H1 (cell line): ENCODE data around the gene CYTL1. TPM values are rescaled to one million over a fixed set of nuclear protein-coding genes. Genes with fewer than 3 reads are reported as not detected.

Experiments used
- BRCA1 ChIP-seq: IDR thresholded peaks from 2 replicates; pipeline ENCODE4 v1.6.1; 2012; ENCODE audit warnings: low read depth, low read length, improper control_type of control experiment
- CHD1 ChIP-seq: IDR thresholded peaks from 2 replicates; pipeline ENCODE4 v1.6.1; 2012; ENCODE audit warnings: low read depth, low read length, improper control_type of control experiment
- CHD2 ChIP-seq: IDR thresholded peaks from 2 replicates; pipeline ENCODE4 v1.6.1; 2012; ENCODE audit warnings: low read length, improper control_type of control experiment
- EZH2 ChIP-seq: fragments of 200-600 bp; sonication (generic); IDR thresholded peaks from 2 replicates; pipeline ENCODE4 v1.7.1; 2012; ENCODE audit warnings: low read depth, mild to moderate bottlenecking, moderate library complexity, low read length, inconsistent platforms; ENCODE audit not compliant: severe bottlenecking
- GABPA ChIP-seq: IDR thresholded peaks from 2 replicates; pipeline ENCODE4 v1.6.1; 2011; ENCODE audit warnings: mild to moderate bottlenecking, low read length, moderate library complexity, borderline replicate concordance; ENCODE audit not compliant: insufficient read depth
- JUND ChIP-seq: IDR thresholded peaks from 2 replicates; pipeline ENCODE4 v1.6.1; 2011; ENCODE audit warnings: mild to moderate bottlenecking, improper control_type of control experiment, low read length
- KDM1A ChIP-seq: fragments of 200-600, 300-600 bp; sonication (generic); IDR thresholded peaks from 2 replicates; pipeline ENCODE4 v1.7.1; 2016; ENCODE audit warnings: mild to moderate bottlenecking, low read length, borderline replicate concordance
- KDM4A ChIP-seq: IDR thresholded peaks from one replicate; pipeline ENCODE4 v1.7.1; 2012; ENCODE audit warnings: low read depth, mild to moderate bottlenecking, moderate library complexity, low read length, inconsistent platforms; ENCODE audit not compliant: severe bottlenecking
- MAFK ChIP-seq: IDR thresholded peaks from 2 replicates; pipeline ENCODE4 v1.6.1; 2012; ENCODE audit warnings: low read depth, mild to moderate bottlenecking, improper control_type of control experiment, low read length
- RAD21 ChIP-seq, 2 experiments: IDR thresholded peaks in 1 of 2; conservative IDR thresholded peaks in 1 of 2; 2 replicates each; pipeline ENCODE4 v1.6.1; 2011; ENCODE audit warnings: low read depth in 2 of 2, low read length in 2 of 2, improper control_type of control experiment in 1 of 2, inconsistent platforms in 1 of 2, mild to moderate bottlenecking in 1 of 2, moderate library complexity in 1 of 2
- RNF2 ChIP-seq: fragments of 200-900, 300-1000 bp; sonication (generic); IDR thresholded peaks from 2 replicates; pipeline ENCODE4 v1.7.1; 2016; ENCODE audit warnings: borderline replicate concordance, low read depth, mild to moderate bottlenecking, antibody characterized with exemption, low read length; ENCODE audit not compliant: poor library complexity, severe bottlenecking; ENCODE audit errors: missing control alignments
- SRF ChIP-seq: IDR thresholded peaks from 2 replicates; pipeline ENCODE4 v1.6.1; 2011; ENCODE audit warnings: mild to moderate bottlenecking, low read depth, low read length, moderate library complexity
- SUZ12 ChIP-seq: fragments of 200-600 bp; sonication (generic); IDR thresholded peaks from 2 replicates; pipeline ENCODE4 v1.6.1; 2012; ENCODE audit warnings: mild to moderate bottlenecking, inconsistent platforms, low read length, moderate library complexity, mixed read lengths
- TBP ChIP-seq: IDR thresholded peaks from 2 replicates; pipeline ENCODE4 v1.6.1; 2011; ENCODE audit warnings: low read depth, low read length, improper control_type of control experiment
- YY1 ChIP-seq: IDR thresholded peaks from 2 replicates; pipeline ENCODE4 v1.6.1; 2011; ENCODE audit warnings: low read depth, mild to moderate bottlenecking, low read length
- polyA plus RNA-seq, 7 experiments: library from polyadenylated mRNA; depleted of rRNA in 3 of 7; stranded (reverse) in 5 of 7; unstranded in 2 of 7; fragments of >200 nt in 5 of 7; fragments of 200-250 nt in 2 of 7; gene quantifications; 1 replicate in 5 of 7; 2 replicates in 1 of 7; 4 replicates in 1 of 7; pipeline versions ENCODE4 v1.2.1 to v1.2.3, GENCODE V29; 2011 to 2013; ENCODE audit warnings: missing spikeins in 2 of 7, mixed read lengths in 2 of 7
- total RNA-seq: library from RNA; stranded (reverse); fragmentation: NEBNext Ultra II Directional; extraction: Animal tissue kit (Norgen Biotek cat#: 25700); gene quantifications from 2 replicates; pipeline ENCODE4 v1.2.1, GENCODE V29; 2021
- TF ChIP-seq, protein P1 (sequence below): IDR thresholded peaks from 2 replicates; pipeline ENCODE4 v1.6.1; 2012; ENCODE audit warnings: inconsistent platforms
- TF ChIP-seq, protein P2 (sequence below): IDR thresholded peaks from 2 replicates; pipeline ENCODE4 v1.6.1; 2012; ENCODE audit warnings: inconsistent platforms
- TF ChIP-seq, protein P3 (sequence below): IDR thresholded peaks from 2 replicates; pipeline ENCODE4 v1.6.1; 2012; ENCODE audit warnings: low read length, inconsistent platforms
- TF ChIP-seq, protein P4 (sequence below): IDR thresholded peaks from 2 replicates; pipeline ENCODE4 v1.6.1; 2011; ENCODE audit warnings: low read depth, mild to moderate bottlenecking, low read length; ENCODE audit not compliant: insufficient read depth

CYTL1 gene
- total and polyA plus RNA-seq, 2 of the 8 experiments (the other 6 are each of a cell fraction or from before 2014, with no cell fraction given) = 8.6 to 9.8 TPM

DNA sequence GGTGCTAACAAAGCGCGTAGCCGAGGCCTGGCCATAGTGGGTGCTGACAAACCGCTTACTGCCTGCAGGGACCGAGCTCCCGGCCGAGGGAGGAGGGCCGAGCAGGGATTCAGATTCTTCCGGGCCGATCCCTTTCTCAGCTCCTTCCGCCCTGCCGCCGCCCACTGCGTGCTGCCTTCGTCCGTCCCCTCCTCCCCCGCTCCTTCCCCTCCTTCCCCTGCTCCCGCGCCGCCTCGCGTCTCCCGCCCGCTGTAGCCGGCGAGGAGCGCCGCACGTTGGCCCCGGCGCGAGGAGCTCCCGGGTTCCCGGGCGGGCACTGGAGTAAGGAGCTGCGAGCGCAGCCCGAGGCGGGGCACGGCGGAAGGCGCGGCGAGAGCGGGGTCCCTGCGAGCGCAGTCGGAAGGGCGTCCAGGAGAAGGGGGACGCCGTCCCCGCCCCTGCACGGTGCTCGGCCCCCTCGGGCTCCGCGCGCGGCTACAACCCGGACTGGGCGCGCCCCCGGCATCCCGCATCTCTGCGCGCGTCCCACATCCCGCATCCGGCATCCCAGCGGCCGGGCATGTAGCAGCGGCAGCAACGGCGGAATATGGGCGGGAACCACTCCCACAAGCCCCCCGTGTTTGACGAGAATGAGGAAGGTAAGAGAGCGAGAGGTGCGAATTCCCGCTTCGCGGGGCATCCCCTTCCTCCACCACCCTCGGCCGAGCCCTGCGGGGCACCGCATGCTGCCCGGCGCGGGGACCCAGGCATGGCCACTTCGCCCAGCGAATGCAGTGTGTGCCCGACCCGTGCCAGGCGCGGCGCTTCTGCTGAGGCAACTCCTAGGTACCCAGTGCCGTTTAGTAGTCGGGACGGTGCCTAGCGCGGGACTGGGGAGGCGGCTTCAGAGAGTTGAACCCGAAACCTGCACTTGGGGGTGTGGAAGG lies 32.3 kb upstream of the CYTL1 start, which contains the start of gene STK32B (continued):
- TF ChIP-seq, protein P1, sequence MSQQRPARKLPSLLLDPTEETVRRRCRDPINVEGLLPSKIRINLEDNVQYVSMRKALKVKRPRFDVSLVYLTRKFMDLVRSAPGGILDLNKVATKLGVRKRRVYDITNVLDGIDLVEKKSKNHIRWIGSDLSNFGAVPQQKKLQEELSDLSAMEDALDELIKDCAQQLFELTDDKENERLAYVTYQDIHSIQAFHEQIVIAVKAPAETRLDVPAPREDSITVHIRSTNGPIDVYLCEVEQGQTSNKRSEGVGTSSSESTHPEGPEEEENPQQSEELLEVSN = peak; percentile 92
- TF ChIP-seq TBP (no peak), SRF (no peak), RNF2 (no peak), KDM4A (peak; percentile 89), KDM1A (no peak), GABPA (no peak), CHD2 (no peak), BRCA1 (no peak), JUND (no peak), CHD1 (no peak), RAD21 (IDR thresholded peaks at IDR 0.05 in 1 of 2, conservative IDR thresholded peaks at IDR 0.05 in 1 of 2; ENCODE audit: low read depth in 2 of 2, low read length in 2 of 2) (no peak; a peak in 1 of 4 replicates), YY1 (0 out of 2 replicates have a peak, but pooled peaks have one; percentile 43), SUZ12 (peak; percentile 73), EZH2 (peak; percentile 86), MAFK (no peak)
- TF ChIP-seq, protein P2, sequence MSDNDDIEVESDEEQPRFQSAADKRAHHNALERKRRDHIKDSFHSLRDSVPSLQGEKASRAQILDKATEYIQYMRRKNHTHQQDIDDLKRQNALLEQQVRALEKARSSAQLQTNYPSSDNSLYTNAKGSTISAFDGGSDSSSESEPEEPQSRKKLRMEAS = peak; percentile 89
- TF ChIP-seq, protein P3, sequence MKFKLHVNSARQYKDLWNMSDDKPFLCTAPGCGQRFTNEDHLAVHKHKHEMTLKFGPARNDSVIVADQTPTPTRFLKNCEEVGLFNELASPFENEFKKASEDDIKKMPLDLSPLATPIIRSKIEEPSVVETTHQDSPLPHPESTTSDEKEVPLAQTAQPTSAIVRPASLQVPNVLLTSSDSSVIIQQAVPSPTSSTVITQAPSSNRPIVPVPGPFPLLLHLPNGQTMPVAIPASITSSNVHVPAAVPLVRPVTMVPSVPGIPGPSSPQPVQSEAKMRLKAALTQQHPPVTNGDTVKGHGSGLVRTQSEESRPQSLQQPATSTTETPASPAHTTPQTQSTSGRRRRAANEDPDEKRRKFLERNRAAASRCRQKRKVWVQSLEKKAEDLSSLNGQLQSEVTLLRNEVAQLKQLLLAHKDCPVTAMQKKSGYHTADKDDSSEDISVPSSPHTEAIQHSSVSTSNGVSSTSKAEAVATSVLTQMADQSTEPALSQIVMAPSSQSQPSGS = no peak
- TF ChIP-seq, protein P4, sequence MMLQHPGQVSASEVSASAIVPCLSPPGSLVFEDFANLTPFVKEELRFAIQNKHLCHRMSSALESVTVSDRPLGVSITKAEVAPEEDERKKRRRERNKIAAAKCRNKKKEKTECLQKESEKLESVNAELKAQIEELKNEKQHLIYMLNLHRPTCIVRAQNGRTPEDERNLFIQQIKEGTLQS = no peak
